K562 (cell line): ENCODE measurements around the gene ZNF407. TPM values are rescaled to one million over a fixed set of nuclear protein-coding genes. Genes with fewer than 3 reads are reported as not detected.

Experiments
- ARID1B ChIP-seq: fragments of 450-650 bp; IDR thresholded peaks from 2 replicates; pipeline ENCODE4 v1.6.1; 2016; ENCODE audit warnings: antibody characterized with exemption, mild to moderate bottlenecking, inconsistent platforms
- ATF7 ChIP-seq: fragments of 450-650 bp; IDR thresholded peaks from 2 replicates; pipeline ENCODE4 v1.7.1; 2014; ENCODE audit warnings: mild to moderate bottlenecking, moderate library complexity
- CBFA2T2 ChIP-seq: fragments of 450-650 bp; conservative IDR thresholded peaks from 2 replicates; pipeline ENCODE4 v1.6.1; 2017; ENCODE audit warnings: mild to moderate bottlenecking
- CEBPZ ChIP-seq: fragments of 150-350 bp; IDR thresholded peaks from 2 replicates; pipeline ENCODE4 v1.6.1; 2014; ENCODE audit warnings: low read depth, mild to moderate bottlenecking, low read length, borderline replicate concordance
- ETS2 ChIP-seq: IDR thresholded peaks from 2 replicates; pipeline ENCODE4 v1.6.1; 2016; ENCODE audit warnings: borderline replicate concordance, missing genetic modification characterization, mild to moderate bottlenecking, moderate library complexity, missing compliant biosample characterization; ENCODE audit not compliant: poor library complexity, severe bottlenecking
- GABPB1 ChIP-seq: sonication (generic); formaldehyde crosslinking; IDR thresholded peaks from 2 replicates; pipeline ENCODE4 v1.8.0; 2022; ENCODE audit warnings: mild to moderate bottlenecking, missing genetic modification reagents
- HOMEZ ChIP-seq: fragments of 250-450 bp; sonication (Bioruptor Pico); IDR thresholded peaks from 2 replicates; pipeline ENCODE4 v1.4.0; 2020; ENCODE audit warnings: mild to moderate bottlenecking, moderate library complexity
- KDM4B ChIP-seq, 2 experiments: fragments of 450-650 bp in 1 of 2; sonication (generic) in 1 of 2; IDR thresholded peaks; 2 replicates each; pipeline ENCODE4 v1.6.1; 2016 to 2017; ENCODE audit warnings: borderline replicate concordance in 2 of 2, antibody characterized with exemption in 1 of 2, low read depth in 1 of 2, mild to moderate bottlenecking in 1 of 2
- NCOA6 ChIP-seq: fragments of 450-650 bp; IDR thresholded peaks from 2 replicates; pipeline ENCODE4 v1.6.1; 2017; ENCODE audit warnings: mild to moderate bottlenecking
- NCOR1 ChIP-seq: fragments of 450-650 bp; IDR thresholded peaks from 2 replicates; pipeline ENCODE4 v1.6.1; 2016; ENCODE audit warnings: mild to moderate bottlenecking, moderate library complexity
- PTTG1 ChIP-seq: fragments of 450-650 bp; IDR thresholded peaks from 2 replicates; pipeline ENCODE4 v1.6.1; 2016; ENCODE audit warnings: low read depth, mild to moderate bottlenecking, missing genetic modification characterization, missing compliant biosample characterization
- RAD21 ChIP-seq, 2 experiments: fragments of 250-450 bp in 1 of 2; fragments of 450-650 bp in 1 of 2; sonication (Bioruptor Pico) in 1 of 2; formaldehyde crosslinking in 1 of 2; IDR thresholded peaks in 1 of 2; conservative IDR thresholded peaks in 1 of 2; 2 replicates each; pipeline versions ENCODE4 v1.4.0 to v1.8.0; 2020 to 2022; ENCODE audit warnings: mild to moderate bottlenecking in 2 of 2, moderate library complexity in 1 of 2
- RBM14 ChIP-seq: fragments of 200-400 bp; formaldehyde crosslinking; IDR thresholded peaks from 2 replicates; pipeline ENCODE4 v1.6.1; 2018; ENCODE audit warnings: low read depth, mild to moderate bottlenecking, low read length, moderate library complexity, borderline replicate concordance; ENCODE audit not compliant: insufficient read depth
- RFX7 ChIP-seq: fragments of 250-450 bp; sonication (Bioruptor Pico); IDR thresholded peaks from 2 replicates; pipeline ENCODE4 v1.5.1; 2021; ENCODE audit warnings: mild to moderate bottlenecking
- SMARCA5 ChIP-seq: fragments of 450-650 bp; IDR thresholded peaks from 2 replicates; pipeline ENCODE4 v1.6.1; 2016
- SNAPC5 ChIP-seq: fragments of 250-450 bp; sonication (Bioruptor Pico); IDR thresholded peaks from 2 replicates; pipeline ENCODE4 v1.8.0; 2021; ENCODE audit warnings: moderate library complexity, mild to moderate bottlenecking, inconsistent platforms
- TBP ChIP-seq: optimal IDR thresholded peaks from 2 replicates; pipeline ENCODE3; 2011; ENCODE audit warnings: low read depth, low read length, improper control_type of control experiment
- XRCC4 ChIP-seq: IDR thresholded peaks from one replicate; pipeline ENCODE4 v1.6.1; 2011; ENCODE audit not compliant: insufficient read depth, insufficient read length; ENCODE audit errors: extremely low read depth
- ZNF324 ChIP-seq: fragments of 250-450 bp; sonication (Bioruptor Pico); IDR thresholded peaks from 2 replicates; pipeline ENCODE4 v1.4.0; 2020; ENCODE audit warnings: mild to moderate bottlenecking
- ZNF639 ChIP-seq, 2 experiments: fragments of 200-800 bp in 1 of 2; sonication (Bioruptor generic) in 1 of 2; sonication (generic) in 1 of 2; formaldehyde crosslinking in 1 of 2; IDR thresholded peaks in 1 of 2; conservative IDR thresholded peaks in 1 of 2; 2 replicates each; pipeline versions ENCODE4 v1.5.0 to v1.6.1; 2016 to 2020; ENCODE audit warnings: missing compliant biosample characterization in 1 of 2, missing genetic modification characterization in 1 of 2, missing genetic modification reagents in 1 of 2
- polyA plus RNA-seq, 8 experiments: library from polyadenylated mRNA; depleted of rRNA in 4 of 8; stranded (reverse) in 5 of 8; unstranded in 3 of 8; fragments of >200 nt; fragmentation: Nextera tagmentation in 2 of 8; fragmentation: Illumina TruSeq in 1 of 8; extraction: Ambion mirVana in 2 of 8; extraction: Trizol in 1 of 8; gene quantifications; 2 replicates each; pipeline versions ENCODE4 v1.2.1 to v1.2.3, GENCODE V29; 2011 to 2014; ENCODE audit warnings: inconsistent platforms in 1 of 8, missing spikeins in 1 of 8
- total RNA-seq, 7 experiments: library from RNA; depleted of rRNA in 6 of 7; stranded (reverse); fragments of >200 nt in 6 of 7; fragmentation: Illumina TruSeq in 2 of 7; extraction: Trizol in 2 of 7; gene quantifications; 2 replicates each; pipeline versions ENCODE4 v1.2.1 to v1.2.3, GENCODE V29; 2011 to 2021; ENCODE audit warnings: low replicate concordance in 1 of 7
- TF ChIP-seq, protein P1 (sequence below): fragments of 450-650 bp; IDR thresholded peaks from 2 replicates; pipeline ENCODE4 v1.6.1; 2016

Gene ZNF407
- total and polyA plus RNA-seq, 9 of the 15 experiments (the other 6 are each of a cell fraction or from before 2014, with no cell fraction given): 0.21 to 5.4 (median 2.3) TPM

- TF ChIP-seq ETS2 (tag): no peak
- no peak for TF ChIP-seq ZNF639 (CRISPR knock-in tag; conservative IDR thresholded peaks at IDR 0.05 in 1 of 2, IDR thresholded peaks at IDR 0.05 in 1 of 2)
- no peak for TF ChIP-seq SMARCA5
- no peak for TF ChIP-seq NCOA6
- TF ChIP-seq ZNF324 (CRISPR knock-in tag): no peak
- TF ChIP-seq, protein P1, sequence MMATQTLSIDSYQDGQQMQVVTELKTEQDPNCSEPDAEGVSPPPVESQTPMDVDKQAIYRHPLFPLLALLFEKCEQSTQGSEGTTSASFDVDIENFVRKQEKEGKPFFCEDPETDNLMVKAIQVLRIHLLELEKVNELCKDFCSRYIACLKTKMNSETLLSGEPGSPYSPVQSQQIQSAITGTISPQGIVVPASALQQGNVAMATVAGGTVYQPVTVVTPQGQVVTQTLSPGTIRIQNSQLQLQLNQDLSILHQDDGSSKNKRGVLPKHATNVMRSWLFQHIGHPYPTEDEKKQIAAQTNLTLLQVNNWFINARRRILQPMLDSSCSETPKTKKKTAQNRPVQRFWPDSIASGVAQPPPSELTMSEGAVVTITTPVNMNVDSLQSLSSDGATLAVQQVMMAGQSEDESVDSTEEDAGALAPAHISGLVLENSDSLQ: peak; percentile 91
- no peak for TF ChIP-seq GABPB1 (CRISPR knock-in tag)
- no peak for TF ChIP-seq SNAPC5 (CRISPR knock-in tag)
- no peak for TF ChIP-seq PTTG1 (tag)
- TF ChIP-seq KDM4B (IDR thresholded peaks at IDR 0.05; ENCODE audit: borderline replicate concordance in 2 of 2, low read depth in 1 of 2): no peak
- no peak for TF ChIP-seq TBP
- no peak for TF ChIP-seq RBM14
- peak; percentile 82 for TF ChIP-seq ATF7
- TF ChIP-seq CEBPZ: no peak
- no peak; the same call in 1 of the 2 replicates for TF ChIP-seq CBFA2T2
- no peak for TF ChIP-seq RFX7
- no peak for TF ChIP-seq RAD21 (CRISPR knock-in tag; conservative IDR thresholded peaks at IDR 0.05 in 1 of 2, IDR thresholded peaks at IDR 0.05 in 1 of 2)
- TF ChIP-seq XRCC4: no peak
- TF ChIP-seq ARID1B: peak; percentile 50
- 0 out of 2 replicates have a peak, but pooled peaks have one; percentile 16 for TF ChIP-seq NCOR1
- TF ChIP-seq HOMEZ: no peak
Observed at GRCh38 chr18:74861154-74861553, 263.5 kb downstream of the ZNF407 start (continued).
